ENCODE data around the gene IGSF11.

- TF ChIP-seq, protein P1, sequence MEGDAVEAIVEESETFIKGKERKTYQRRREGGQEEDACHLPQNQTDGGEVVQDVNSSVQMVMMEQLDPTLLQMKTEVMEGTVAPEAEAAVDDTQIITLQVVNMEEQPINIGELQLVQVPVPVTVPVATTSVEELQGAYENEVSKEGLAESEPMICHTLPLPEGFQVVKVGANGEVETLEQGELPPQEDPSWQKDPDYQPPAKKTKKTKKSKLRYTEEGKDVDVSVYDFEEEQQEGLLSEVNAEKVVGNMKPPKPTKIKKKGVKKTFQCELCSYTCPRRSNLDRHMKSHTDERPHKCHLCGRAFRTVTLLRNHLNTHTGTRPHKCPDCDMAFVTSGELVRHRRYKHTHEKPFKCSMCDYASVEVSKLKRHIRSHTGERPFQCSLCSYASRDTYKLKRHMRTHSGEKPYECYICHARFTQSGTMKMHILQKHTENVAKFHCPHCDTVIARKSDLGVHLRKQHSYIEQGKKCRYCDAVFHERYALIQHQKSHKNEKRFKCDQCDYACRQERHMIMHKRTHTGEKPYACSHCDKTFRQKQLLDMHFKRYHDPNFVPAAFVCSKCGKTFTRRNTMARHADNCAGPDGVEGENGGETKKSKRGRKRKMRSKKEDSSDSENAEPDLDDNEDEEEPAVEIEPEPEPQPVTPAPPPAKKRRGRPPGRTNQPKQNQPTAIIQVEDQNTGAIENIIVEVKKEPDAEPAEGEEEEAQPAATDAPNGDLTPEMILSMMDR (IDR thresholded peaks at IDR 0.05), result no peak
- no peak for TF ChIP-seq EZH2phosphoT487 (IDR thresholded peaks at IDR 0.05)
These were observed 93.4 kb downstream of the IGSF11 start for GRCh38 chr3:118941236-118941635.
